SKM-1 treated with dmso at 0.1 percent for 144 hours (cell line): ENCODE measurements around the gene STK33.

ENCODE experiments used
- DNase-seq: peaks from one replicate; lab custom pipeline; 2025; ENCODE audit not compliant: unreplicated experiment; lab: John Stamatoyannopoulos, UW

Gene STK33

GRCh38 chr11:8593935-8594909 is at the start of gene STK33:
Gene STK33 (minus strand): TSS chr11:8594228. CDS start chr11:8474905, 119,323 bp downstream.
- peak; percentile 71 for DNase-seq

- no peak for DNase-seq
Observed at GRCh38 chr11:8642196-8642841, 48.3 kb upstream of the STK33 start.

- no peak for DNase-seq
Observed at GRCh38 chr11:8641332-8641731, 47.3 kb upstream of the STK33 start.

GRCh38 chr11:8640267-8640906 is 46.4 kb upstream of the STK33 start:
- no peak for DNase-seq

- no peak for DNase-seq
Observed at GRCh38 chr11:8639655-8640054, 45.6 kb upstream of the STK33 start.

GRCh38 chr11:8638300-8638699 is 44.3 kb upstream of the STK33 start:
- DNase-seq, result no peak

- no peak for DNase-seq
Observed at GRCh38 chr11:8636127-8636526, 42.1 kb upstream of the STK33 start.

GRCh38 chr11:8634498-8634897 is 40.5 kb upstream of the STK33 start:
- DNase-seq, result no peak

GRCh38 chr11:8631395-8632118 is 37.5 kb upstream of the STK33 start:
- DNase-seq, result no peak

GRCh38 chr11:8624698-8625097 is 30.7 kb upstream of the STK33 start:
- no peak for DNase-seq

- no peak for DNase-seq
Observed at GRCh38 chr11:8621147-8621546, 27.1 kb upstream of the STK33 start.

GRCh38 chr11:8617063-8617462 is 23.0 kb upstream of the STK33 start:
- DNase-seq, result no peak

- no peak for DNase-seq
Observed at GRCh38 chr11:8615291-8616032, 21.4 kb upstream of the STK33 start.

GRCh38 chr11:8614497-8614896 is 20.5 kb upstream of the STK33 start:
- DNase-seq, result no peak

GRCh38 chr11:8613036-8613435 is 19.0 kb upstream of the STK33 start:
- no peak for DNase-seq

- no peak for DNase-seq
Observed at GRCh38 chr11:8612522-8612921, 18.5 kb upstream of the STK33 start.

GRCh38 chr11:8610532-8611116 is 16.6 kb upstream of the STK33 start:
- no peak for DNase-seq

GRCh38 chr11:8608652-8609051 is 14.6 kb upstream of the STK33 start:
- no peak for DNase-seq

- no peak for DNase-seq
Observed at GRCh38 chr11:8605971-8606563, 12.0 kb upstream of the STK33 start.
